ENCODE results near the gene SKAP1. TPM values are rescaled to one million over a fixed set of nuclear protein-coding genes. Genes with fewer than 3 reads are reported as not detected.

SKAP1 gene
- total and polyA plus RNA-seq, 5 donors from 2014 or later = 196 to 554 (median 373) TPM

DNA sequence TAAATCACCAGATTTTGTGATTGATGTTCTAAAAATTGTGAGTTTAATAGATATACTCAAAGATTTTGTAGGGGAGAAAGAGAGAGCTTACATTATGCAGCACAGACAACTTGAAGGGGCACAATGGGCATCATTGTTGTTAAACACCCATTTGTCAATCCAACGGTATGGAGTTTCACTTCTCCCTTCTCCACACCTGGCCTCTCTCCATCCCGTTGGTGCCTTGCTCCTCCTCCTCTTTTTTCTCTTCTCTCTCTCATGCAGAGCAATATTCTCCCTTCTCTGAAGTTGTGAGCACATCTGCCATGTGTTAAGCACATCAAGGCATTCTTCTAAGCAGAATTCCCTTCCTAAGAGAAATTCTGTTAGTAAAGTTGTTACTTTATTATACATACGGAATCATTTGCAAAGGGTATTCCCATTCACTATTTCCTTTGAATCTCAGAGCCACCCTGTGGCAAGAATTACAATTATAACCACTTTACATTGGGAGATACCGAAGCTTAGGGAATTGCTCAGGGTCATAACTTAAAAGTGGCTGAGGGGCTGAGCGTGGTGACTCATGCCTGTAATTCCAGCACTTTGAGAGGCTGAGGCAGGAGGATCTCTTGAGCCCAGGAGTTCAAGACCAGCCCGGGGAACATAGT, 40.5 kb upstream of the SKAP1 start:
- no peaks in the 10 kb centered on the region for H3K36me3 Mint-ChIP-seq

DNA sequence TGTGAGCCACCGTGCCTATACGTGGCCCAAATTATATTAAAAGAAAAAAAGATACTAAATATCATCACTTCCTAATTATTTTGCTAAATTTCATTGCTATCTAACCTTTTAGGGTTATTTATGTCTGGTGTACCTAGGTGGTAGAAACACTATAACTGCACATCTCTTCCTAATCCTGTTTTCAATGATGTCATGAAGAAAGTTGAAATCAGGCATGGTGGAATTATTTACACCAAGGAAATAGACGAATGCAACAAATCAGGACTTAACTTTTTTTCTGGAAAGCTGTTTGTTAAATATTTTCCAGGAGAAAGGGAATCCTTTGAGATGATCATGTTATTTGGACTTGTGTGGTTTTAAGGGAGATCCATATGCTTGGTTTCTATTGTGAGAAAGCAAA, 39.2 kb upstream of the SKAP1 start:
- H3K4me1 ChIP-seq (ENCODE audit: control insufficient read depth, insufficient read depth, low read length, poor library complexity, severe bottlenecking) = no peaks in the 10 kb centered on the region
- Mint-ChIP-seq H3K4me1 (peaks cover 0 to 2% (median 0%) of the 10 kb centered on the region in 4 donors), H3K27ac (no peak overlapping the region), H3K36me3 (no peaks in the 10 kb centered on the region), H3K9me3 (no peaks in the 10 kb centered on the region), H3K27me3 (peaks cover 9% of the 10 kb centered on the region), H3K4me3 (no peak overlapping the region)
- no peaks in the 10 kb centered on the region for H3K27me3 ChIP-seq (ENCODE audit: control insufficient read depth, insufficient read depth, low read length)
- ATAC-seq (ENCODE audit: low read depth in 2 of 2) = no peak
- H3K4me3 ChIP-seq (ENCODE audit: low read depth, low read length) = no peak overlapping the region
- DNase-seq = no peak
- no peaks in the 10 kb centered on the region for H3K9me3 ChIP-seq (ENCODE audit: control insufficient read depth in 2 of 2, low read length in 2 of 2)
- H3K27ac ChIP-seq (ENCODE audit: insufficient read depth, low read length, poor library complexity, severe bottlenecking) = no peak overlapping the region
- H3K36me3 ChIP-seq (ENCODE audit: control insufficient read depth, insufficient read depth, low read length) = no peaks in the 10 kb centered on the region

More for the DNA sequence above, 40.5 kb upstream of the SKAP1 start:
- Mint-ChIP-seq H3K27ac (no peak overlapping the region), H3K27me3 (peaks cover 9% of the 10 kb centered on the region), H3K4me1 (no peaks in the 10 kb centered on the region), H3K4me3 (no peak overlapping the region), H3K9me3 (no peaks in the 10 kb centered on the region)
- Histone ChIP-seq H3K4me3 (ENCODE audit: low read depth, low read length) (no peak overlapping the region), H3K27me3 (ENCODE audit: control insufficient read depth, insufficient read depth, low read length) (no peaks in the 10 kb centered on the region), H3K4me1 (ENCODE audit: control insufficient read depth, insufficient read depth, low read length, poor library complexity, severe bottlenecking) (no peaks in the 10 kb centered on the region), H3K27ac (ENCODE audit: insufficient read depth, low read length, poor library complexity, severe bottlenecking) (no peak overlapping the region), H3K36me3 (ENCODE audit: control insufficient read depth, insufficient read depth, low read length) (no peaks in the 10 kb centered on the region), H3K9me3 (ENCODE audit: control insufficient read depth in 2 of 2, low read length in 2 of 2) (no peaks in the 10 kb centered on the region)
- ATAC-seq (ENCODE audit: low read depth in 2 of 2) (no peak), DNase-seq (no peak)

DNA sequence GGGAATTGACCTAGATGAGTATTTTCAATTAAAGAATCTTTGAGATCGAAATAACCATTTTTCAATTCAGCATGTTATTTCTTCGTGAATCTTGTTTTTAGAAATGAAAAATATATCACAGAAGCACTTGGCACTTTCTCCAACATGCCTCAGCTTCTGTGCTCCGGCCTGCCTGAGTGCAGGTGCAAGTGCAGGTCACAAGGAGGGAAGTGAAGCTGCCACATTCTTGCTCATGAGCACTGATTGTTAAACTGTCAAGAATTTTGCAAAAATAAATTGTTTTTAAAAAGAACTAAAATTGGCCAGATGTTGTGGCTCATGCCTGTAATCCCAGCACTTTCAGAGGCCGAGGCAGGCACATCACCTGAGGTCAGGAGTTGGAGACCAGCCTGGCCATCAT, 38.3 kb upstream of the SKAP1 start:
- DNase-seq (no peak), ATAC-seq (ENCODE audit: low read depth in 2 of 2) (no peak)
- H3K9me3 ChIP-seq (ENCODE audit: control insufficient read depth in 2 of 2, low read length in 2 of 2) = no peaks in the 10 kb centered on the region
- no peaks in the 10 kb centered on the region for H3K9me3 Mint-ChIP-seq
- no peaks in the 10 kb centered on the region for H3K4me1 ChIP-seq (ENCODE audit: control insufficient read depth, insufficient read depth, low read length, poor library complexity, severe bottlenecking)
- H3K27me3 ChIP-seq (ENCODE audit: control insufficient read depth, insufficient read depth, low read length) = no peaks in the 10 kb centered on the region
- peaks cover 9% of the 10 kb centered on the region for H3K27me3 Mint-ChIP-seq
- no peak overlapping the region for H3K4me3 ChIP-seq (ENCODE audit: low read depth, low read length)
- H3K27ac Mint-ChIP-seq = no peak overlapping the region
- H3K4me1 Mint-ChIP-seq = peaks cover 0 to 3% (median 0%) of the 10 kb centered on the region in 4 donors
- no peak overlapping the region for H3K27ac ChIP-seq (ENCODE audit: insufficient read depth, low read length, poor library complexity, severe bottlenecking)
- H3K4me3 Mint-ChIP-seq = no peak overlapping the region
- no peaks in the 10 kb centered on the region for H3K36me3 Mint-ChIP-seq
- H3K36me3 ChIP-seq (ENCODE audit: control insufficient read depth, insufficient read depth, low read length) = no peaks in the 10 kb centered on the region

DNA sequence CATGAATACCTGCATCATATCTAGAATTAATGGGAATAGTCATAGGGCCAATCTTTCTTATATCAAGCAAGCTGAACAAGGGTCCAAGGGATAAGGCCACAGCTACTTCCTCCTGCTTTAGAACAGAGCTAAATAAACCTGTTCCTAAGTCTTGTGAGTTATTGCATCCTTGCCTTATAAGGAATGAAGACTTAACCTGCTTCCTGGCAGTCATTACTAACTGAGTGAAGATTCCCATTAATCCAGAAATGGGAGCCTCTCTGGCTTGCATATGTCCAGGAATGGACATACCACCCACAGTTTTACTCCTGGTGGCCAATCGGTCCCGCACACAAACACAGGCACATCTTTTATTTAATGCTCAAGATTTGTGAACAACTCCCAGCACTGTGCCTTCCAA, 35.9 kb upstream of the SKAP1 start:
- no peaks in the 10 kb centered on the region for H3K4me1 ChIP-seq (ENCODE audit: control insufficient read depth, insufficient read depth, low read length, poor library complexity, severe bottlenecking)
- no peaks in the 10 kb centered on the region for H3K27me3 ChIP-seq (ENCODE audit: control insufficient read depth, insufficient read depth, low read length)
- H3K9me3 Mint-ChIP-seq = no peaks in the 10 kb centered on the region
- no peaks in the 10 kb centered on the region for H3K36me3 ChIP-seq (ENCODE audit: control insufficient read depth, insufficient read depth, low read length)
- DNase-seq = no peak
- no peaks in the 10 kb centered on the region for H3K36me3 Mint-ChIP-seq
- H3K27me3 Mint-ChIP-seq = peaks cover 5% of the 10 kb centered on the region
- H3K4me3 ChIP-seq (ENCODE audit: low read depth, low read length) = no peak overlapping the region
- no peak overlapping the region for H3K27ac Mint-ChIP-seq
- H3K4me1 Mint-ChIP-seq = peaks cover 0 to 3% (median 0%) of the 10 kb centered on the region in 4 donors
- no peak for ATAC-seq (ENCODE audit: low read depth in 2 of 2)
- no peak overlapping the region for H3K4me3 Mint-ChIP-seq
- H3K27ac ChIP-seq (ENCODE audit: insufficient read depth, low read length, poor library complexity, severe bottlenecking) = no peak overlapping the region
- H3K9me3 ChIP-seq (ENCODE audit: control insufficient read depth in 2 of 2, low read length in 2 of 2) = no peaks in the 10 kb centered on the region

DNA sequence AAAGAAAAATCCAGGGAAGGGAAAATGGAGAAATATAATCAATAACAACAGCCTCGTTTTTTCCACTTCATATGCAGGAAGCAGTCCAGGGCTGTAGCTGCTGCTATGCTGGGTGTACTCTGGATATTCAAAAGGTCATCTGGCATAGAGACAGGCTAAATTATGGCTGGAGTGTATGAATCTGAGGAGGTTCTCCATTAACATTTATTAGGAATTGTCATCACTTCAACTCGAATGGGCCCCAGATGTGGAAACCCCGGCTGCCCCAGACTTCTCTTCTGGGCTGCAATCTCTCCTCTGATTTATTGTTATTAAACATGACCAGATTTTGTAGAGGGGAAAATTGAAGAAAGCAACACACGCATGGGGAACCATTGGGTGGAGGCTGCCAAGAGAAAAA, 33.5 kb upstream of the SKAP1 start:
- Mint-ChIP-seq H3K4me1 (peaks cover 5 to 8% (median 6%) of the 10 kb centered on the region in 4 donors), H3K27ac (no peak overlapping the region), H3K4me3 (no peak overlapping the region), H3K27me3 (no peaks in the 10 kb centered on the region), H3K9me3 (no peaks in the 10 kb centered on the region), H3K36me3 (no peaks in the 10 kb centered on the region)
- H3K4me3 ChIP-seq (ENCODE audit: low read depth, low read length) = no peak overlapping the region
- no peaks in the 10 kb centered on the region for H3K36me3 ChIP-seq (ENCODE audit: control insufficient read depth, insufficient read depth, low read length)
- H3K27ac ChIP-seq (ENCODE audit: insufficient read depth, low read length, poor library complexity, severe bottlenecking) = no peak overlapping the region
- no peak for DNase-seq
- ATAC-seq (ENCODE audit: low read depth in 2 of 2) = no peak
- no peaks in the 10 kb centered on the region for H3K9me3 ChIP-seq (ENCODE audit: control insufficient read depth in 2 of 2, low read length in 2 of 2)
- no peaks in the 10 kb centered on the region for H3K27me3 ChIP-seq (ENCODE audit: control insufficient read depth, insufficient read depth, low read length)
- peaks cover 7% of the 10 kb centered on the region for H3K4me1 ChIP-seq (ENCODE audit: control insufficient read depth, insufficient read depth, low read length, poor library complexity, severe bottlenecking)

DNA sequence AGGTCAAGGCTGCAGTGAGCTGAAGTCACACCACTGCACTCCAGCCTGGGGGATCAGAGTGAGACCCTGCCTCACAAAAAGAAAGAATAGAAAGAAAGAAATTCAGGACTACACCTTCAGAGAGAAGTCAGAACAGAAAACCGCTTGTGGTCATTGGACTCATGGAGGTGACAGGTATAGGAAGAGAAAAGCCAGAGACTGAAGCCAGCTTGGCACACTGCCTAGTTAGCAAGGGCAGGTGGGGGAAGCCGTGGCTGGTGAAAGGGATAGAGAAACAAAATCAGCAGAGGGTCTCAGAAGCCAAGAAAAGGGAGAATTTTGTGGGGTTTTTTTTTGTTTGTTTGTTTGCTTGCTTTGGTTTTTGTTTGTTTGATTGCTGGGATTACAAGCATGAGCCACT, 32.9 kb upstream of the SKAP1 start:
- Mint-ChIP-seq H3K27me3 (no peaks in the 10 kb centered on the region), H3K4me1 (peaks cover 5 to 10% (median 8%) of the 10 kb centered on the region in 4 donors), H3K4me3 (no peak overlapping the region), H3K9me3 (no peaks in the 10 kb centered on the region), H3K36me3 (no peaks in the 10 kb centered on the region), H3K27ac (no peak overlapping the region)
- DNase-seq (no peak), ATAC-seq (ENCODE audit: low read depth in 2 of 2) (no peak)
- Histone ChIP-seq H3K27ac (ENCODE audit: insufficient read depth, low read length, poor library complexity, severe bottlenecking) (no peak overlapping the region), H3K36me3 (ENCODE audit: control insufficient read depth, insufficient read depth, low read length) (no peaks in the 10 kb centered on the region), H3K4me1 (ENCODE audit: control insufficient read depth, insufficient read depth, low read length, poor library complexity, severe bottlenecking) (peaks cover 7% of the 10 kb centered on the region), H3K9me3 (ENCODE audit: control insufficient read depth in 2 of 2, low read length in 2 of 2) (no peaks in the 10 kb centered on the region), H3K27me3 (ENCODE audit: control insufficient read depth, insufficient read depth, low read length) (no peaks in the 10 kb centered on the region), H3K4me3 (ENCODE audit: low read depth, low read length) (no peak overlapping the region)

DNA sequence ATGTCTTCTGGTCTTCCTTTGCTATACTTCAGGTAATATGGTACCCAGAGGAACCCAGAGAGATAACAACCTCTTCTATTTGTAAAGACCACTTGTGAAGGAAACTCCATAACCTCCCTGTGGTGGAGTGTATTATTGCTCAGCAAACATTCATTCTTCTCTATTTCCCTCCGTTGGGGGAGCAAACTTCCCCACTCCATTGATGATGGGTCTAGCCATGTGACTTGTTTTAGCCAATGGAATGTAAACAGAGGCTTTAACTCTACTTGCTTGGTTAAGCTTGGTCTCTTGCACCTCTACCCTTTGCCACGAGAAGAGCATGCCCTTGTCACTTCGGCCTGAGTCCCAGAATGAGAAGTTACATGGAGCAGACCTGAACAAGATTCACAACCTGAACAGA, 30.0 kb upstream of the SKAP1 start:
- no peaks in the 10 kb centered on the region for H3K9me3 ChIP-seq (ENCODE audit: control insufficient read depth in 2 of 2, low read length in 2 of 2)
- ATAC-seq (ENCODE audit: low read depth in 2 of 2) (no peak), DNase-seq (no peak)
- peak overlapping the region in 1 of 4 donors; percentile 63 for H3K4me3 Mint-ChIP-seq
- no peak overlapping the region for H3K27ac Mint-ChIP-seq
- H3K4me3 ChIP-seq (ENCODE audit: low read depth, low read length) = no peak overlapping the region
- H3K36me3 Mint-ChIP-seq = no peaks in the 10 kb centered on the region
- H3K4me1 Mint-ChIP-seq = peaks cover 15 to 39% (median 26%) of the 10 kb centered on the region in 4 donors
- no peaks in the 10 kb centered on the region for H3K9me3 Mint-ChIP-seq
- H3K4me1 ChIP-seq (ENCODE audit: control insufficient read depth, insufficient read depth, low read length, poor library complexity, severe bottlenecking) = peaks cover 35% of the 10 kb centered on the region
- no peaks in the 10 kb centered on the region for H3K27me3 ChIP-seq (ENCODE audit: control insufficient read depth, insufficient read depth, low read length)
- H3K27me3 Mint-ChIP-seq = no peaks in the 10 kb centered on the region
- no peaks in the 10 kb centered on the region for H3K36me3 ChIP-seq (ENCODE audit: control insufficient read depth, insufficient read depth, low read length)
- no peak overlapping the region for H3K27ac ChIP-seq (ENCODE audit: insufficient read depth, low read length, poor library complexity, severe bottlenecking)

All from CD4-positive, CD25-positive, alpha-beta regulatory T cell (primary cell).